ENCODE measurements around the gene SHE. TPM values are rescaled to one million over a fixed set of nuclear protein-coding genes. Genes with fewer than 3 reads are reported as not detected.
"Not testable (repeated sequence)": the region's sequence is repeated elsewhere in the genome, so short reads cannot be mapped to it uniquely, and the experiment has no call there.

SHE gene
- total and polyA plus RNA-seq, 2 of the 8 experiments (the other 6 are each of a cell fraction or from before 2014, with no cell fraction given): 0.44 to 0.45 TPM

GRCh38 chr1:154488922-154489321, 13.3 kb downstream of the SHE start (continued):
- TF ChIP-seq, protein P1, sequence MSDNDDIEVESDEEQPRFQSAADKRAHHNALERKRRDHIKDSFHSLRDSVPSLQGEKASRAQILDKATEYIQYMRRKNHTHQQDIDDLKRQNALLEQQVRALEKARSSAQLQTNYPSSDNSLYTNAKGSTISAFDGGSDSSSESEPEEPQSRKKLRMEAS (IDR thresholded peaks at IDR 0.05): no peak
- no peak for TF ChIP-seq BACH1 (IDR thresholded peaks at IDR 0.05; ENCODE audit: low read length)

GRCh38 chr1:154486756-154487155, 15.5 kb downstream of the SHE start:
- H3K27ac ChIP-seq (ENCODE audit: low read depth, low read length); H3K18ac ChIP-seq (ENCODE audit: extremely low read depth, low read length); H2BK20ac ChIP-seq (ENCODE audit: low read length); H3K4me1 ChIP-seq (replicated peaks in 1 of 4; ENCODE audit: control insufficient read depth in 3 of 4, insufficient read depth in 4 of 4, low read length in 3 of 4); H3K36me3 ChIP-seq (ENCODE audit: control insufficient read depth in 2 of 4, insufficient read depth in 4 of 4, low read length in 3 of 4); H4K91ac ChIP-seq (replicated peaks; ENCODE audit: insufficient read length, low read length); H3K79me1 ChIP-seq (ENCODE audit: low read depth, low read length); H3K23ac ChIP-seq (ENCODE audit: insufficient read length); DNase-seq (ENCODE audit: low read depth in 1 of 2, low spot score in 2 of 2); H3K9me3 ChIP-seq (ENCODE audit: insufficient read depth in 2 of 2, low read depth in 1 of 2, low read length in 1 of 2); POLR2A ChIA-PET (ENCODE audit: partially characterized antibody); H3K79me2 ChIP-seq (ENCODE audit: control insufficient read depth in 1 of 2, insufficient read depth in 2 of 2, low read length in 2 of 2); H3K23me2 ChIP-seq (ENCODE audit: low read depth, low read length); H4K8ac ChIP-seq (ENCODE audit: extremely low read depth, insufficient read depth, low read length); H3K27me3 ChIP-seq (replicated peaks in 1 of 4; ENCODE audit: control insufficient read depth in 3 of 4, extremely low read depth in 1 of 4, insufficient read depth in 3 of 4, low read length in 3 of 4); H2BK5ac ChIP-seq (ENCODE audit: low read depth, low read length); H3K9ac ChIP-seq (replicated peaks in 1 of 4; ENCODE audit: extremely low read depth in 1 of 4, low read depth in 3 of 4, low read length in 3 of 4); FAIRE-seq; H4K5ac ChIP-seq (ENCODE audit: insufficient read length, low read depth, low read length); H2AK5ac ChIP-seq (ENCODE audit: low read depth, low read length); H2AFZ ChIP-seq (ENCODE audit: low read length); H2BK15ac ChIP-seq (ENCODE audit: low read length); H4K20me1 ChIP-seq (replicated peaks in 1 of 2; ENCODE audit: control insufficient read depth in 1 of 2, insufficient read depth in 2 of 2, low read length in 2 of 2); H2BK120ac ChIP-seq (replicated peaks; ENCODE audit: low read depth, low read length); H3K4me2 ChIP-seq (ENCODE audit: insufficient read depth in 1 of 2, low read depth in 2 of 2, low read length in 2 of 2); H3K4ac ChIP-seq (replicated peaks; ENCODE audit: insufficient read length, low read depth, low read length); H2BK12ac ChIP-seq (ENCODE audit: low read depth, low read length); H3K14ac ChIP-seq (ENCODE audit: insufficient read length); H3K56ac ChIP-seq (replicated peaks; ENCODE audit: insufficient read length, low read depth, low read length); H3K4me3 ChIP-seq (ENCODE audit: extremely low read depth in 1 of 4, insufficient read depth in 2 of 4, low read depth in 3 of 4, low read length in 4 of 4): not testable (repeated sequence)
- 83% methylated on average over 5 of the region's 5 CpGs; no CpG with 5 or more reads in 1 of the 2 experiments for WGBS, 2 experiments (ENCODE audit: extremely low coverage in 1 of 2, insufficient coverage in 1 of 2, insufficient read length in 1 of 2, insufficient replicate concordance in 2 of 2, low coverage in 1 of 2, low lambda C conversion rate in 2 of 2, missing lambda C conversion rate in 1 of 2)
- CTCF ChIA-PET (ENCODE audit: partially characterized antibody): interaction anchor here (1.1 to 3.5 kb wide), 3 partner anchors 13 to 152 kb away, joined by 3 to 25 read pairs (median 3); no protein-coding TSS in a partner anchor

All from H1 (cell line).